GM18526 (cell line): Measurements from ENCODE around the gene MRPL34.

Experiments
- POLR2A ChIP-seq: IDR thresholded peaks from 3 replicates; pipeline ENCODE4 v1.6.1; 2011; ENCODE audit not compliant: insufficient read length; ENCODE audit errors: extremely low read depth

The MRPL34 gene

DNA sequence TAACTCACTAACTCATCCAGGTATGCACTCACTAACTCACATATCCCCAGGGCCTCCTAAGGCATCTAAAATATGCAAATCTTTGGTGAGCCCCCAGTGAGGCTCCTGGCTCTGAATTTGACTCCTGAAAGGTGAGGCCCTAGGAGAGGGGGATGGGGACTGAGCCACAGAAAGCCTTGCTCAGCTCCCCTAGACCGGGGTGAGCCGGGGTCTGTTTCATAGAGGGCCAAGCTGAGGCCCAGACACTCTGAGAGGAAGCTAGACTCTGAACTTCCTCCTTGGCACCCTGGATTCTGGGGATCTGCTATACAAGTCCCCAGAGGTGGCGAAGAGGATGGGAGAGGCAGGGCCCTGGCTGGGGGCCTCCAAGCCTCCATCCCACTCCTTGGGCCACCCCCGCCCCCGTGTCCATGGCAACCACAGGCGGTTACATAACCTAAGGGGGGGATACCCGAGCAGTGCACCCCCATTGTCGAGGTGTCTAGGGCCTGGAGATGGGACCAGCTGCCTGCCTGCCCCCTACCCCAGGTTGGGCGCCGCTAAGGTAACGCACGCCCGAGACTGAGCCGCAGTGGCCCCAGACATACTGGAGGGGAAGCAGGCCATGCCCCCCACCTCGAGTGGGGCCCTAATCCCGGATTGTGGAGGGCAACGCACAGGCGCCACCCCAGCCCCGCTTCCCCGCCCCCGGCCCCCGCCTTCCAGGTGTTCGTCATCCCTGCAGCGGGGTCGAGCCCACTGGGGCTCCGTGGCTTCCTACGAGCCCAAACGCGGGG is 3.1 kb upstream of the MRPL34 start:
- no peak for TF ChIP-seq POLR2A

DNA sequence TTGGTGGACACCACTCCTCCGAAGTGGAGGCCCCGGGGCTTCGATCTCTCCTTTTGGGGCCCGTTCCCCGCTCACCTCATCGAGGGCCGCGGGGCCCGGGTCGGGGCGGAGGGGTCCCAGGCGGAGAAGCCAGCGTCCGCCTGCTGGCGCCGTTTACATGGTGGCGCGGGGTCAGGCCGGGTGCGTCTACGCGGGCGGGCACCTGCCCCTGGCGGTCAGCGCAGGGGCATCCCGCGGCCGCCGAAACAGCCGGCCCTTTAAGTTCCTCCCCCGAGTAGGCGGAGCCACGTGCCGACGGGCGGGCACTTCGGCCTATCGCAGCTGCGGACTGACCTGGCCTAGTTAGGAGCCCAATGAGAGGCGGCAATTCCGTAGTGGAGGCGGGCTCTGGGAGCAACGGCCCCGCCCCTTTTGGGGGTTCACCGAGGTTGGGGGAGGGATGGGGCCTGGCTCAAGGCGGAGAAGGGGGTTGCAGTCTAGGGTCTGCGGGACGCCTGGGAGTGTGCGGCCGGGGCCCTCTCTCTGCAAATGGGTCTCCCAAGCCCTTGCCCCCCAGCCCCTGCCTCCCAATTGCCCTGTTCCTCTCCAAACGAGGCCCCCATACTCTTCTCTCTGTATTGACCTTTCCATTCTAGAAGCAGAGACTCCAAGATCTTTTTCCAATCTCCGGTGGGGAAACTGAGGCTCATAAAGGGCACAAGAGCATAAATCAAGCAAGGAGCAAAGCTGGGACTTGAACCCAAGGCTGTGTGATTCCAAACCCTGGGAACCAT is 2.3 kb upstream of the MRPL34 start, which contains the start of gene ABHD8:
Gene ABHD8, minus strand, starts transcription at position 259 of the 773 bp plus-strand sequence. CDS start 1,809 bp downstream, outside the sequence.
- TF ChIP-seq POLR2A: peak; percentile 32

DNA sequence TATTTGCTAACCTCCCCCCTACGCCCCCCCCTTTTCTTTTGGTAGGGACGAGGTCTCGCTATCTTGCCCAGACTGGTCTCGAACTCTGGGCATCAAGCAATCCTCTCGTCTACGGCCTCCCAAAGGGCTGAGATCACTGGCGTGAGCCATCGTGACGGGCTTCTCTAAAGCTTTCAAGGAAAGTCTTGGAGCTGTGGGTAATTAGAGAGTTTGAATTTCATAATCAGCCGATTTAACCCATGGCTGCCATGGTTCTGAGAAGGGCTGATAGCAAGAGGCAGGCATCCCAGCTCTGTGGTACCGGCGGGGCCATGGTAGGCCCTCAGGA is 1.8 kb upstream of the MRPL34 start:
- no peak for TF ChIP-seq POLR2A

DNA sequence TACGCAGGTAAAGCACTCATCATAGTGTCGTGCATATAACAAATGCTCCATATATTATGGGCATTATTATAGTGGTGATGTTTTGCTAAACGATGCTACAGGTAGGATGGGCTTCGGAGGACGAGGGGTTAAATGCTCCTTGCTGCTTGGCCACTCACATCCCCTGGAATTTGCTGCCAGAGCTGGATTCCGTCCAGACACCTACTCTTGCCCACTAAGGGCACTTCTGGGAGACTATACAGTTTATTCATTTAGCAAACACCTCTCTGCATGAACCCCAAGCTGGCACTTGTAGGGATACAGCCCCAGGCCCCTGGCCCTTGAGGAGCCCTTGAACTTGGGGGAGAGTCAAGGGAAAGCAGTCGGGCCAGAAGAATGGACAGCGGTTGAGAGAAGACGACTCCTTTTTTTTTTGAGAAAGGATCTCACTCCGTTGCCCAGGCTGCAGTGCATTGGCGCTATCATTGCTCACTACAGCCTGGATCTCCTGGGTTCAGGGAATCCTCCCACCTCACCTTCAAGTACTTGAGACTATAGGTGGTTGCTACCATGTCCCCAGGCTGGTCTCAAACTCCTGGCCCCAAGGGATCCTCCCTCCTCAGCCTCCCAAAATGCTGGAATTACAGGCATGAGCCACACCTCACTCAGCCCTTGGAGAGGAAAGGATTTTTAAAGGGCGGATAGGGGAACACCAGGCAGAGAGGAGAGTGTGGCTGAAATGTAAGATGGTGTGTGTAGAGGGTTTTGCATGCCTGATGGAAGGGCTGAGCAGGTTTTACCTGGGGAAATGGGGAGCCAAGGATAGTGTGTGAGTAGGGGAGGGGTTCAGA is 1.1 kb upstream of the MRPL34 start:
- TF ChIP-seq POLR2A: no peak

DNA sequence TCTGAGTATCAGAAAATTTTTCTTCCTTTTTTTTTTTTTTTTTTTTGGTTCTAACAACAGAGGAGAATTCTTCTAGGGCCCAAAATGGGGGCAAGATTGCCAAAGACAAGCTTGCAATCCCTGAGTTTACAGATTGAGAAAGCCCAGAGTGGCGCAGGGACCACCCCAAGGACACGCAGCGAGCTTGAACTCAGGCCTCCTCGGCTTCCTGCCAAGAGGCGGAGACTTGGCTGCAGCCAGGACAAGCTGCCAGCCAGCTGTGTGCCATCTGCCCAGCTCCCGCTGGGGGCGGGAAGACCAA is 506 bp upstream of the MRPL34 start:
- TF ChIP-seq POLR2A: no peak

DNA sequence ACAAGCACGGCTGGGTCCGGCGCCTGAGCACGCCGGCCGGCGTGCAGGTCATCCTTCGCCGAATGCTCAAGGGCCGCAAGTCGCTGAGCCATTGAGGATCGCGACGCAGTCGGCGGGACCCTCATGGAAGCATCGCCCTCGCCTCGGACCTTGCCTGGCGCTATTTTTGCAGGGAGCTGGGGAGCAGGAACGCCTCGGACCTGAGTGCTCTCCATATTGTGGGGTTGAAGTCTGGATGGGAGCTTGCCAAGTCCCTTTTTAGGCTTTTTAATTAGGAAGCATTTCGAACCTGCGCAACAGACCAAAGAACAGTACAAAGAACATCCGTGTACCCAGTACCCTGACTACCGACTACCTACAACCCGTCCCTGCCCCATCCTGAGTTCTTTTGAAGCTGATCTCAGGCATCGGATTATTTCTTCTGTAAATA is 628 bp downstream of the MRPL34 start:
- no peak for TF ChIP-seq POLR2A

DNA sequence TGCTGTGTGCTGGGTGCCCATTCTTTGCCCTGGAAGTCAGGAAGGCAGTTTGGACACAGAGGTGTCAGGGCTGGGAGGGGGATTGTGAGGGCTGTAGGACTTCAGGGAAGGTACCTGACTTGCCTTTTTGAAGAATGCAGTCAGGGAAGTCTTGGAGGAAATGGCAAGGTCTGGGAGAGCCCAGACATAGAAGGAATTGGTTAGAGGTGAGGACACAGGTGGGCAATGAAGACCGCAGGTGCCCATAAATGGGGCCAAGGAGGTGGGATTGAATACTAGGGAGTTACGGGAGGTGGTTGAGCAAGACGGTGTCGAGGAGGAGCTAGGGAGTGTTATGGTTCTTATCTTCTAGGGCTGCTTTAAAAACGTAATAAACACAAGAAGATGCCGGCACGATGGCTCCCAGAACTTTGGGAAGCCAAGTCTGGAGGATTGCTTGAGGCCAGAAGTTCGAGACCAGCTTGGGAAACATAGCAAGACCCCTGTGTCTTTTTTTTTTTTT is 2.3 kb downstream of the MRPL34 start:
- no peak for TF ChIP-seq POLR2A

DNA sequence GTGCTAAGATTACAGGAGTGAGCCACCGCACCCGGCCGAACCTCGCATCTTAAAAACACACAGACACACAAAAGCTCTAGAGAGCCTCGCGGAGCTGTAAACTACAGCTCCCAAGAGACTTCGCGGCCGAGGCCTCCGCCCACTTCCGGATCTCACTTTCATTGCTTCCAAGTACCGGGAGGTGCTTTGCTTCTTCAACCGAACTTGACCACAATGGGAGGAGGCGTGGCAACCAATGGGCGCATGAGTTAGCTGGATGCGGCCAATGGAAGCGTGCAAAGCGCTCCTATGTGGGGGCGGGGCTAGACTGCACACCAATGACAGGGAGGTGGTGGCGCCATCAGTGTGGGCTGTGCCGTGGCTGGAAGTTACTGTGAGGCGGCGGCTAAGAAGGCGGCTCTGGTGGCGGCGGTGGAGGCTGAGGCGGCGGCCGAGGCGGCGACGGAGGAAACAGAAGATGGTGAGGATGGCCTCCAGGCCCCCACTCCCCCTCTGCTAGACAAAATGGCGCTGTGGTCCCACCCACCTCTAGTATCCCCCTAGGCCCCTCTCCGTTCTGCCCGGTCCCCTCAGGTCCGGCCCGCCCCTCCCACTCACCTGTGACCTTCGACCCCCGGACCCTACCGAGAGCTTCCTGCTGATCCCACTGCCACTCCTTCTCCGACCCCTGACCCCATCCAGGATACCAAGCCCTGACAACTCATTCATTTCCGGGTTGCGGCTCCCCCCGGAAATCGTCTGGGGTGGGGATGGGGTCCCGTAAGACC is 3.7 kb downstream of the MRPL34 start, which contains the start of gene DDA1:
Gene DDA1, plus strand, starts transcription at position 366 of the 767 bp plus-strand sequence. Its CDS starts 92 bp downstream, at position 458.
- TF ChIP-seq POLR2A: peak; percentile 70

DNA sequence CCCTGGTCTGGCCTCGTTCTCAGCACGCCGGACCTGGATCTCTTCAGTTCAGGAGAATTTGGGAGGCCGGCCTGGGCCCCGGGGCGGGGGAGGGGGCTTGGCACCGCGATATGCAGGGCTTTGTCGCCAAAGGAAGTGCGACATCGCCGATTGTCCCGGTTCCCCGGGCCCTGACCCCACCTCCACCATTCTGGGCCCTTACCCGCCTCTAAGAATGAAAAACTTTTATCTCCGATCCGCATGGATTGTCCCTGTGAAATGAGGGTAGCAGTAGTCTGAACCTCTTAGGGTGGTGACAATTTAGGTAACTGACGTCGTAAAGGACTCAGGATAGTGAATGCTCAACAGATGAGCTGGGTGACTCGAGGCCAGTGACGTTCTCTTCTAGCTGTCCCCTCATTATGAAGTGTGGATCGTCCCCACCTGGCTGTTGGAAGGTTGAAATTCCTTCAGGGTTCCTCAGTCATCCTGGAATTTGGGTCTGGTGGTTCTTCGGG is 4.3 kb downstream of the MRPL34 start:
- TF ChIP-seq POLR2A: no peak

DNA sequence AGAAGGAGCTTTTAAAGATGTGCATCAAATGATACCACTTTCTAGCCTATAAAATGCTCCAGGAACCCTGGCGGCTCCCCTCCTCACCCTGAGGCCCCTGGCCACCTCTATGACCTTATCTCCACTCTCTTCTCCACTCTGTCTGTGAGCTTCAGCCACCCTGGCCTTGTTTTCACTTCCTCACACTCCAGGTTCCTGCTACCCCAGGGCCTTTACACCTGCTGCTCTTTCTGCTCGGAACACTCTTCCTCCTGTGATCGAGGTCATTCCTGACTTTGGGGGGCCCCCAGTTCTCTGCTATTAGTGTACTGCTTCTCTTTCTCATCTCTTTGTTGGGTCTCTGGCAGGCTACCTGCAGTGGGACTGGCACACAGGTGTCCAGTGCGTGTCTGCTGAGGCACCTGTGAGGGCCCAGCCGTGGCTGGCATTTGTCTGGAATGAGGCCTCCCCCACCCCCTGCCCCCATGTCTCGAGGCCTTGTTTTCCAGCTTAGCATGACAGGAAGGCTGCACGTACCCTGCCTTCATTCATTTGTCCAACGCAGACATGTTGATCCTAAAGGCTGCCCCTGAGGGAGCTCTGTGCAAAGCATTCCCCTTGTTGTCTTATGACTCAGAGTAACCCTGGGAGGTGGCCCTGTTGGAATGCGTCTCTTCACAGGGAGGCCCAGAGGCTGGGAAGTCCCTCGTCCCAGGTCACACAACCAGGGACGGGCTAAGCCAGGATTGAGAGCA is 6.0 kb downstream of the MRPL34 start:
- no peak for TF ChIP-seq POLR2A

DNA sequence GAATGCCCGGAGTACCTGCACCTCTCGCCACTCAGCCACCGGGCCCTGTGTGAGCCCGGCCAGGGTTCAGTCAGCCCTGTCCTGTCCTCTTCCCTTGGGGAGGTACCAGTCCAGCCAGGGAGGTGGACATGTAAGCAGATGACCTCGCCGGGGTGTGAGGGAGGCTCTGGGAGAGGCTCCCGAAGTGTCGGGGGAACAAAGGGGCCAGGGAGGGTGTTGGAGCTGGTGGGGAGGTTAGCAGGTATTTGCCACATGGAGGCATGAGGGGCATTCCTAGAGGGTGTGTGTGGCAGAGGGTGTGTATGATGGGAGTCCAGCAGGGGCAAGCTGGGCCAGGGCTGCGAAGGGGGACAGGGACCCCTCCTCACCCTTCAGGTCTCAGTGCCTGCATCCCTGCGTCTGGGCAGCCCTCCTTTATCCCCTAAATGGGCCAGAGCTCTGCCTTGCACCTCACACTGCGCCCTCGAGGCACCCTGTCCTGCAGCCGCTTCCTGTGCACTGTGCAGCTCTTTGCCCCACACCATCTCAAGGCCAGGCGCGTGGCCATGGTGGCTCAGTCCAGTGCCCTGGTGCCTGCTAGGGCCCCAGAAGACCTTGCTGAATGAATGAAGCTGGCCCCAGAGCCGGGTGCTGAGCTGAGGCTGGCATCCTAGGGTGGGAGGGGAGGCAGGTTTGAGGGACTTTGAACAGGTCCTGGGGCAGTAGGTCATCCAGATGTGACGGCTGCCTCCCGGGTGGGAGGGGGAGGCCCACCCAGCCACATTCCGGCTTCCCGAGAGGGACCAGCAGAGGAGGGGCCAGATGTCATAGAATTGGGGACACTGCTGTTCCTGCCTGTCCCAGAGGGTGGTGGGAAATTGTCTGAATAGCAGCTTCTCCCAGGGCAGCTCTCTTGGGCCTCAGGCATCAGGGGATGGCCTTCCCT is 6.8 kb downstream of the MRPL34 start:
- no peak for TF ChIP-seq POLR2A

DNA sequence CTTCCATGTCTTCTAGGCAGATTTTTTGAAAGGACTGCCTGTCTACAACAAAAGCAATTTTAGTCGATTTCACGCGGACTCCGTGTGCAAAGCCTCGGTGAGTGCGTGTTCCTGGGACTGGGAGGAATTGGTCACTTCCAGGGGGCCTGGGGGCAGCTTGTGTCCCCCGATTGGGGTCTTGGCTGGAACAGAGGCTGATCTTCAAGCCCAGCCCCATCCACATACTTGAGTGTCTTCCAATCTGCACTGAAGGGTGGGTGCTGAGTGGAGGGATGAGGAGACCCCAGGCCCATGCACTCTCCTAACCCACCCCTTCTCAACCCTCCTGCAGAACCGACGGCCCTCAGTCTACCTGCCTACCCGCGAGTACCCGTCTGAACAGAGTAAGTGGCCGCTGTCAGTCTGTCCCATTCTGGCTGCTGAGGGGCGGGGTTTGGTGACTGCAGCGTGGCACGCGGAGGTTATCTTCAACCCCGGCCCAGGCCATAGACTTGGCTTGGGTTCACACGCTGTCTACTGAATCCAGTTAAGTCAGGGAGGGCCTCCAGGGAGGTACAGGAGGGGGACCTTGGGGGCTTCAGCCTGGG is 8.4 kb downstream of the MRPL34 start:
- no peak for TF ChIP-seq POLR2A
